Measurements from ENCODE around the gene RAI1. TPM values are rescaled to one million over a fixed set of nuclear protein-coding genes. Genes with fewer than 3 reads are reported as not detected.

Gene RAI1
- total and polyA plus RNA-seq, 10 of the 15 experiments (the other 5 are each of a cell fraction or from before 2014, with no cell fraction given), result 0.66 to 37.7 (median 6.0) TPM

DNA sequence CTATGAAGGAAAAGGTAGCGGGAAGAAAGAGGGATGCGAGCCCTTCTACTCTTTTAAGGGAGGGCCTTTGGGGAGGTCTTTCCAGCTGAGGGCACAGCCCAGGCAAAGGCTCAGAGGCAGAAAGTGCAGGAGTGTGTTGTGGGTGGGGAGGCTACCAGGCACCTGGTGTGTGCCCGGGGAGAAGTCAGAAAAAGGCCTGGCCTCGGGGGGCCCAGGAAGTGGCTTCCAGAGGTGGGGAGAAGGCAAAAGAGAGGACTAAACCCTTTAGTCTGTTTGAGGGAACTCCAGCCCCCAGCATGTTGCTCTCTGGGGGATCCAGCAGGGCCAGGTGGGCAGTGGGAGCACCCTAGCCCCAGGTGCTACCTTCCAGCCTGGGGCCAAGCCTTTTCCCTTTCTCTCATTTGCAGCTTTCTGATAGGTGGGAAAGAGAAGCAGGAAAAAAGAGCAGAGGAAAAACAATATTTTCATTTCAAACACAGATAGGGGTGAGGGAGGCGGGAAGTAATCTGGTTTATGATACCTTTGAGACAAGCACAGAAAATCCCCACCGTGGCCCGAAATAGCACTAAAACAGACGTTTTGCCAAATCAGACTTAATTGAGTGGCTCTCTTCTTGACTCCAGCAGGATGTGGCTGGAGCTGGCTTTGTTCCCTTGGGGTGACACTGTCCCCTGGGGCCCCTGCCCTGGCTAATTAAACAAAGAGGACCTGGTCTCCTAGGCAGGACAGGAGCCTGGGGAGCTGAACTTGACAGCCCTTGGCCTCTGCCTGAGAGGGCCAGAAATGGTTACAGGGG is 10.4 kb downstream of the RAI1 start (continued):
- 0 out of 2 replicates have a peak, but pooled peaks have one; percentile 15 for TF ChIP-seq YY1 (IDR thresholded peaks at IDR 0.05; ENCODE audit: low read depth, low read length)
- TF ChIP-seq HDAC6 (IDR thresholded peaks at IDR 0.05; ENCODE audit: unreplicated experiment), result no peak
- TF ChIP-seq ZNF274 (IDR thresholded peaks at IDR 0.05; ENCODE audit: insufficient read depth, insufficient read length), result no peak
- no peak for TF ChIP-seq JUND (IDR thresholded peaks at IDR 0.05; ENCODE audit: low read depth, low read length)
- TF ChIP-seq SREBF2 (IDR thresholded peaks at IDR 0.05; ENCODE audit: low read length), result no peak
- TF ChIP-seq, protein P1, sequence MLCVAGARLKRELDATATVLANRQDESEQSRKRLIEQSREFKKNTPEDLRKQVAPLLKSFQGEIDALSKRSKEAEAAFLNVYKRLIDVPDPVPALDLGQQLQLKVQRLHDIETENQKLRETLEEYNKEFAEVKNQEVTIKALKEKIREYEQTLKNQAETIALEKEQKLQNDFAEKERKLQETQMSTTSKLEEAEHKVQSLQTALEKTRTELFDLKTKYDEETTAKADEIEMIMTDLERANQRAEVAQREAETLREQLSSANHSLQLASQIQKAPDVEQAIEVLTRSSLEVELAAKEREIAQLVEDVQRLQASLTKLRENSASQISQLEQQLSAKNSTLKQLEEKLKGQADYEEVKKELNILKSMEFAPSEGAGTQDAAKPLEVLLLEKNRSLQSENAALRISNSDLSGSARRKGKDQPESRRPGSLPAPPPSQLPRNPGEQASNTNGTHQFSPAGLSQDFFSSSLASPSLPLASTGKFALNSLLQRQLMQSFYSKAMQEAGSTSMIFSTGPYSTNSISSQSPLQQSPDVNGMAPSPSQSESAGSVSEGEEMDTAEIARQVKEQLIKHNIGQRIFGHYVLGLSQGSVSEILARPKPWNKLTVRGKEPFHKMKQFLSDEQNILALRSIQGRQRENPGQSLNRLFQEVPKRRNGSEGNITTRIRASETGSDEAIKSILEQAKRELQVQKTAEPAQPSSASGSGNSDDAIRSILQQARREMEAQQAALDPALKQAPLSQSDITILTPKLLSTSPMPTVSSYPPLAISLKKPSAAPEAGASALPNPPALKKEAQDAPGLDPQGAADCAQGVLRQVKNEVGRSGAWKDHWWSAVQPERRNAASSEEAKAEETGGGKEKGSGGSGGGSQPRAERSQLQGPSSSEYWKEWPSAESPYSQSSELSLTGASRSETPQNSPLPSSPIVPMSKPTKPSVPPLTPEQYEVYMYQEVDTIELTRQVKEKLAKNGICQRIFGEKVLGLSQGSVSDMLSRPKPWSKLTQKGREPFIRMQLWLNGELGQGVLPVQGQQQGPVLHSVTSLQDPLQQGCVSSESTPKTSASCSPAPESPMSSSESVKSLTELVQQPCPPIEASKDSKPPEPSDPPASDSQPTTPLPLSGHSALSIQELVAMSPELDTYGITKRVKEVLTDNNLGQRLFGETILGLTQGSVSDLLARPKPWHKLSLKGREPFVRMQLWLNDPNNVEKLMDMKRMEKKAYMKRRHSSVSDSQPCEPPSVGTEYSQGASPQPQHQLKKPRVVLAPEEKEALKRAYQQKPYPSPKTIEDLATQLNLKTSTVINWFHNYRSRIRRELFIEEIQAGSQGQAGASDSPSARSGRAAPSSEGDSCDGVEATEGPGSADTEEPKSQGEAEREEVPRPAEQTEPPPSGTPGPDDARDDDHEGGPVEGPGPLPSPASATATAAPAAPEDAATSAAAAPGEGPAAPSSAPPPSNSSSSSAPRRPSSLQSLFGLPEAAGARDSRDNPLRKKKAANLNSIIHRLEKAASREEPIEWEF (IDR thresholded peaks at IDR 0.05; ENCODE audit: insufficient replicate concordance, low read depth, low read length), result peak; percentile 62
- TF ChIP-seq GABPA (IDR thresholded peaks at IDR 0.05; ENCODE audit: low read depth), result no peak
- TF ChIP-seq RAD51 (IDR thresholded peaks at IDR 0.05), result no peak; the same call in 1 of the 2 replicates
- TF ChIP-seq MEF2A (IDR thresholded peaks at IDR 0.05; ENCODE audit: insufficient read depth, low read depth, low read length), result peak; percentile 94
- peak; percentile 69 for TF ChIP-seq TBL1XR1 (IDR thresholded peaks at IDR 0.05; ENCODE audit: low read depth, low read length)
- peak; percentile 82 for TF ChIP-seq DPF2 (IDR thresholded peaks at IDR 0.05)
- TF ChIP-seq FOXK2 (IDR thresholded peaks at IDR 0.05), result no peak
- peak; percentile 95 to 96 for TF ChIP-seq IKZF2 (IDR thresholded peaks at IDR 0.05)
- TF ChIP-seq CREM (IDR thresholded peaks at IDR 0.05; ENCODE audit: low read depth), result no peak; the same call in 1 of the 2 replicates
- no peak for TF ChIP-seq FOS (IDR thresholded peaks at IDR 0.05; ENCODE audit: borderline replicate concordance, extremely low read depth, insufficient read length)
- TF ChIP-seq POU2F2 (IDR thresholded peaks at IDR 0.05; ENCODE audit: borderline replicate concordance, low read depth, low read length), result peak; percentile 46; the same call in 1 of the 3 replicates
- TF ChIP-seq RAD21 (IDR thresholded peaks at IDR 0.05; ENCODE audit: insufficient read depth, low read depth, low read length), result no peak
- no peak for TF ChIP-seq CBX5 (IDR thresholded peaks at IDR 0.05; ENCODE audit: low read depth)
- TF ChIP-seq, protein P2, sequence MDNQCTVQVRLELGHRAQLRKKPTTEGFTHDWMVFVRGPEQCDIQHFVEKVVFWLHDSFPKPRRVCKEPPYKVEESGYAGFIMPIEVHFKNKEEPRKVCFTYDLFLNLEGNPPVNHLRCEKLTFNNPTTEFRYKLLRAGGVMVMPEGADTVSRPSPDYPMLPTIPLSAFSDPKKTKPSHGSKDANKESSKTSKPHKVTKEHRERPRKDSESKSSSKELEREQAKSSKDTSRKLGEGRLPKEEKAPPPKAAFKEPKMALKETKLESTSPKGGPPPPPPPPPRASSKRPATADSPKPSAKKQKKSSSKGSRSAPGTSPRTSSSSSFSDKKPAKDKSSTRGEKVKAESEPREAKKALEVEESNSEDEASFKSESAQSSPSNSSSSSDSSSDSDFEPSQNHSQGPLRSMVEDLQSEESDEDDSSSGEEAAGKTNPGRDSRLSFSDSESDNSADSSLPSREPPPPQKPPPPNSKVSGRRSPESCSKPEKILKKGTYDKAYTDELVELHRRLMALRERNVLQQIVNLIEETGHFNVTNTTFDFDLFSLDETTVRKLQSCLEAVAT (IDR thresholded peaks at IDR 0.05), result no peak; the same call in none of the 2 replicates
- TF ChIP-seq POLR2A (IDR thresholded peaks at IDR 0.05; ENCODE audit: low read depth, low read length), result no peak
- TF ChIP-seq MEF2B (IDR thresholded peaks at IDR 0.05; ENCODE audit: partially characterized antibody, poor library complexity, severe bottlenecking), result peak; percentile 100
- no peak for TF ChIP-seq POLR2AphosphoS2 (IDR thresholded peaks at IDR 0.05; ENCODE audit: low read depth, low read length)
- no peak for TF ChIP-seq ESRRA (IDR thresholded peaks at IDR 0.05; ENCODE audit: low read length)
- TF ChIP-seq RBBP5 (conservative IDR thresholded peaks at IDR 0.05), result no peak
- TF ChIP-seq IRF4 (IDR thresholded peaks at IDR 0.05; ENCODE audit: low read depth, low read length), result no peak
- no peak for TF ChIP-seq EGR1 (IDR thresholded peaks at IDR 0.05; ENCODE audit: borderline replicate concordance in 1 of 2, low read depth in 2 of 2, low read length in 2 of 2)
- no peak for TF ChIP-seq SIX5 (IDR thresholded peaks at IDR 0.05; ENCODE audit: low read depth, low read length, severe bottlenecking)
